Spleen (tissue), 11 donors: ENCODE measurements around the gene METTL4. TPM values are rescaled to one million over a fixed set of nuclear protein-coding genes. Genes with fewer than 3 reads are reported as not detected.

Source experiments
- DNase-seq: peaks from one replicate; pipeline ENCODE4 v3.0.0-alpha.2; 2020
- H3K27ac ChIP-seq, 8 donors: fragments of 200-600 bp; sonication (generic) in 7 of 8; 1 replicate in 4 of 8; 2 replicates in 4 of 8; pipeline versions ENCODE4 v1.5.0 to v1.8.0; 2016 to 2021; ENCODE audit warnings: inconsistent platforms in 4 of 8, mild to moderate bottlenecking in 4 of 8, moderate library complexity in 1 of 8
- H3K27me3 ChIP-seq, 7 donors: fragments of 200-600 bp; sonication (generic) in 6 of 7; replicated peaks in 1 of 7; 1 replicate in 4 of 7; 2 replicates in 3 of 7; pipeline versions ENCODE4 v1.5.0 to v1.8.0; 2016 to 2021; ENCODE audit warnings: inconsistent platforms in 3 of 7, mild to moderate bottlenecking in 1 of 7
- H3K36me3 ChIP-seq, 6 donors: fragments of 200-600 bp; sonication (generic) in 5 of 6; 1 replicate in 4 of 6; 2 replicates in 2 of 6; pipeline versions ENCODE4 v1.5.0 to v1.8.0; 2016 to 2021; ENCODE audit warnings: inconsistent platforms in 2 of 6
- H3K4me1 ChIP-seq, 6 donors: fragments of 200-600 bp; sonication (generic) in 5 of 6; 1 replicate in 3 of 6; 2 replicates in 3 of 6; pipeline versions ENCODE4 v1.5.0 to v1.8.0; 2016 to 2021; ENCODE audit warnings: inconsistent platforms in 3 of 6
- H3K4me3 ChIP-seq, 8 donors: fragments of 200-600 bp; sonication (generic) in 7 of 8; 1 replicate in 4 of 8; 2 replicates in 4 of 8; pipeline versions ENCODE4 v1.5.0 to v1.8.0; 2016 to 2021; ENCODE audit warnings: inconsistent platforms in 4 of 8, mild to moderate bottlenecking in 4 of 8, moderate library complexity in 2 of 8
- H3K9me3 ChIP-seq, 8 donors: fragments of 200-600 bp; sonication (generic) in 7 of 8; 1 replicate in 4 of 8; 2 replicates in 4 of 8; pipeline versions ENCODE4 v1.5.0 to v1.8.0; 2016 to 2021; ENCODE audit warnings: inconsistent platforms in 4 of 8
- POLR2A ChIP-seq, 3 donors: fragments of 450-650 bp; IDR thresholded peaks; one replicate each; pipeline ENCODE4 v1.5.1; 2017; ENCODE audit warnings: antibody characterized with exemption in 3 of 3, mild to moderate bottlenecking in 1 of 3
- POLR2AphosphoS5 ChIP-seq, 3 donors: sonication (generic); formaldehyde crosslinking; IDR thresholded peaks; one replicate each; pipeline ENCODE4 v1.5.1; 2017; ENCODE audit warnings: antibody characterized with exemption in 3 of 3
- WGBS, 5 donors: extraction: QIAGEN DNeasy Blood & Tissue Kit in 3 of 5; methylation state at CpG; one replicate each; pipeline versions ENCODE4 v1.1.5 to v1.1.7; 2013 to 2018; 5-methylcytosine and 5-hydroxymethylcytosine counted together
- intact Hi-C: fragments of 100-400 bp; cut with DNase I; formaldehyde crosslinking; loops from one replicate; pipeline ENCODE4 v1.15.0; 2023; ENCODE audit warnings: low total_unique reads
- polyA plus RNA-seq, 3 donors: library from polyadenylated mRNA; stranded (reverse); fragments of 200-250 nt; gene quantifications; one replicate each; pipeline ENCODE4 v1.2.1, GENCODE V29; 2013
- total RNA-seq, 7 donors: library from RNA; depleted of rRNA in 3 of 7; stranded (reverse); fragments of >200 nt in 3 of 7; fragmentation: NEBNext Ultra II Directional in 4 of 7; extraction: Animal tissue kit (Norgen Biotek cat#: 25700) in 4 of 7; gene quantifications; one replicate each; pipeline versions ENCODE4 v1.1.0 to v1.2.1, GENCODE V29; 2016 to 2021
- TF ChIP-seq, protein P1 (sequence below), 11 experiments: fragments of 200-600 bp in 7 of 11; fragments of 450-650 bp in 4 of 11; sonication (generic) in 4 of 11; IDR thresholded peaks in 8 of 11; conservative IDR thresholded peaks in 3 of 11; 1 replicate in 7 of 11; 2 replicates in 4 of 11; pipeline versions ENCODE4 v1.4.0 to v1.8.0; 2016 to 2021; ENCODE audit warnings: antibody characterized with exemption in 11 of 11, inconsistent platforms in 4 of 11, mild to moderate bottlenecking in 1 of 11
- donor health status: healthy with polysubstance abuse.
- donor health status: DM: no; HTN: no; CAD: no; lungs with moderate emphysema.
- donor health status: DM: no; HTN: no; CAD: no.
- donor health status: Bipolar disorder and iron deficiency.
- donor health status: healthy.
- donor health status: DM: no; HTN: no; CAD: no.
- donor health status: DM: yes; HTN: yes; CAD: no.

Gene METTL4
- total and polyA plus RNA-seq, 10 donors: 9.1 to 30.8 (median 14.9) TPM

DNA sequence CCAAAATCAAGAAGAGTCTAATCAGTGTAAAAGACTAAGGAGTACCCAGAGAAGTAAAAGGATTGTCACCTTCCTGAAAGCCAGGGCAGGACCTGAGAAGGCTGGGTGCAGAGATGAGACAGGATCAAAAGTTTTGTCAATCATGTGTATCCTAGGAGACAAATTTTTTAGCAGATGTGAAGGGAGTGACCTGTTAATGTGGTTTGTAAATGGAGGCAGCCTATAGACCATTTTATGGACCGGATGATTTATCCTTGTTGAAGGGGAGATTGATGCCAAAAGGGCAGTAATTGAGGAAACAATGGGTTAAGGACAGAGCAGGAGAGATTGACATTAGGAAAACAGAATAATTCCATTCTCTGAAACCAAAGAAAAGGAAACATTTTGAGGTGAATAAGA, 865 bp upstream of the METTL4 start:
- intact Hi-C loops: loop anchor here (10.0 kb wide), 1 partner anchor 73 kb away; no protein-coding TSS in a partner anchor
- WGBS, 5 donors: 0 to 13% (median 9%) methylated on average over 1 of the region's 1 CpG
- peak overlapping the region in 6 of 8 donors; percentile 59 to 84 (median 63) for H3K4me3 ChIP-seq
- peaks cover 0 to 14% (median 0%) of the 10 kb centered on the region in 6 donors for H3K36me3 ChIP-seq
- H3K27me3 ChIP-seq: no peaks in the 10 kb centered on the region
- peak overlapping the region in 4 of 8 donors; percentile 93 to 97 (median 96) for H3K27ac ChIP-seq
- H3K9me3 ChIP-seq: no peaks in the 10 kb centered on the region
- DNase-seq: no peak
- TF ChIP-seq POLR2A (IDR thresholded peaks at IDR 0.05) (no peak), POLR2AphosphoS5 (IDR thresholded peaks at IDR 0.05) (no peak)
- TF ChIP-seq, protein P1, sequence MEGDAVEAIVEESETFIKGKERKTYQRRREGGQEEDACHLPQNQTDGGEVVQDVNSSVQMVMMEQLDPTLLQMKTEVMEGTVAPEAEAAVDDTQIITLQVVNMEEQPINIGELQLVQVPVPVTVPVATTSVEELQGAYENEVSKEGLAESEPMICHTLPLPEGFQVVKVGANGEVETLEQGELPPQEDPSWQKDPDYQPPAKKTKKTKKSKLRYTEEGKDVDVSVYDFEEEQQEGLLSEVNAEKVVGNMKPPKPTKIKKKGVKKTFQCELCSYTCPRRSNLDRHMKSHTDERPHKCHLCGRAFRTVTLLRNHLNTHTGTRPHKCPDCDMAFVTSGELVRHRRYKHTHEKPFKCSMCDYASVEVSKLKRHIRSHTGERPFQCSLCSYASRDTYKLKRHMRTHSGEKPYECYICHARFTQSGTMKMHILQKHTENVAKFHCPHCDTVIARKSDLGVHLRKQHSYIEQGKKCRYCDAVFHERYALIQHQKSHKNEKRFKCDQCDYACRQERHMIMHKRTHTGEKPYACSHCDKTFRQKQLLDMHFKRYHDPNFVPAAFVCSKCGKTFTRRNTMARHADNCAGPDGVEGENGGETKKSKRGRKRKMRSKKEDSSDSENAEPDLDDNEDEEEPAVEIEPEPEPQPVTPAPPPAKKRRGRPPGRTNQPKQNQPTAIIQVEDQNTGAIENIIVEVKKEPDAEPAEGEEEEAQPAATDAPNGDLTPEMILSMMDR (IDR thresholded peaks at IDR 0.05 in 8 of 11, conservative IDR thresholded peaks at IDR 0.05 in 3 of 11): no peak
- peaks cover 16 to 68% (median 33%) of the 10 kb centered on the region in 6 donors for H3K4me1 ChIP-seq

DNA sequence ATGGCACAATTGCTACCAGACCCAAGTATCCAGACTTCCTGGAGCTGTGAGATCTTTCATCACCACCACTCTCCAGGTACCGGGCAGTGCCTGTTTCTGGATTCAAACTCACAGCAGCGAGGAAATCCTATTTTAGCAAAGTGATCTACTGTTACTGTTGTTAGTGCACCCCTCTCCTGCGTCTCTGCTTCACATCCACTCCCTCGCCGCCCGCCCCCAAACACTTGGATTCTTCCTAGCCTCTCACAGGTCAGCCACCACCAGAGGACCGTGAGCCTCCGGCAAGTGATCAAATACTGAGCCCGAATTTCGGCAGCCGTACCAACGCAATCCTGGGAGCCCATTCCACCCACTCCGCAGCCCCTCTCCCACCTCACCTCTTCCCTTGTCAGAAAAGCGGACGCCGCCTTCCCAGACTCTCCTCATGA, 519 bp downstream of the METTL4 start:
- Histone ChIP-seq H3K4me1 (peaks cover 16 to 68% (median 33%) of the 10 kb centered on the region in 6 donors), H3K9me3 (no peaks in the 10 kb centered on the region), H3K4me3 (peak overlapping the region; percentile 59 to 84 (median 63)), H3K27me3 (no peaks in the 10 kb centered on the region), H3K27ac (peak overlapping the region; percentile 93 to 99 (median 96)), H3K36me3 (peaks cover 0 to 25% (median 3%) of the 10 kb centered on the region in 6 donors)
- intact Hi-C loops: loop anchor here (10.0 kb wide), 1 partner anchor 74 kb away; no protein-coding TSS in a partner anchor
- 0 to 1% (median 0%) methylated on average over 16 of the region's 16 CpGs for WGBS, 5 donors
- TF ChIP-seq, protein P1 (IDR thresholded peaks at IDR 0.05 in 8 of 11, conservative IDR thresholded peaks at IDR 0.05 in 3 of 11): peak in 2 of 11 experiments; percentile 38 to 46
- TF ChIP-seq POLR2AphosphoS5 (IDR thresholded peaks at IDR 0.05) (no peak), POLR2A (IDR thresholded peaks at IDR 0.05) (no peak)
- DNase-seq: peak; percentile 92

DNA sequence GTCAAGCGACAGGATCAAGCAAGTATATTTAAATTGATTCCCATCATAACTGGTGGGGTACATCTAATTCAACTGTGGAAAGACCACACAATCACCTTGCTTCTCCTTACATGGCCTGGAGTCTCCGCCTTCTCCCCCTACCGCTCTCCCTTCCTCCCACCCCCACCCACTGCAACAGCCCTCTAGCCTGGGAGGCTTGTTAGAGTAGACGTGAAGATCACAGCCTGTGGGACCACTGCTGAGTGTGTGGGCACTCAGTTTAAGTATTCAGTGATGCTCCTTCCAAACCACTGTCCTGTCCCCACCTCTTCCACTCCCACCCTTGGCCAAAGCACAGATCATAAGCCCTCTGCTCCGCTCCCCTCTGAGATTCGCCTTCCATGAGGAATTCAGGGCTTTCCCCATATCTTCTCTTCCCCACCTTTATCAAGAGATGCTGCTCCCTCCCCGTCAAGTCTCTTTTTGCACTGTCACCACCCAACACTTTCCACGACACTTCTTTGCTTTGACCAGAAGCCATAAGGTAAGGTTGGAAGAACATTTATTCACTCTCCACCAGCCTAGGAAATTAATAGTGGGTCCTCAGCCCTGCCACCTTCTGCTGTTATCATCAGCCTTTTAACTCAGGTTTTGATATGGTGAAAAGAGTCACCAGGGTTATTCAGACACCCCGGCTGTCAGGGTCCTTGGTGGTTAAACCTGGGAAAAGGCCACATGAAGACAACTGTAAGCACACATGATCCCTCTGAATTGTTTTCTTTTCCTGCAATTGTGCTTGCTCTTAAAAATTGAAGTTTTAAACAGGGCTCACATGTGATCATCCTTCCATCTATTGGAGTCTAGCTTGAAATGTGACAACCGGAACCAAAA, 1.7 kb downstream of the METTL4 start:
- peaks cover 0 to 30% (median 3%) of the 10 kb centered on the region in 6 donors for H3K36me3 ChIP-seq
- H3K4me1 ChIP-seq: peaks cover 16 to 67% (median 33%) of the 10 kb centered on the region in 6 donors
- no peak for TF ChIP-seq POLR2AphosphoS5 (IDR thresholded peaks at IDR 0.05)
- no peak for TF ChIP-seq POLR2A (IDR thresholded peaks at IDR 0.05)
- TF ChIP-seq, protein P1 (IDR thresholded peaks at IDR 0.05 in 8 of 11, conservative IDR thresholded peaks at IDR 0.05 in 3 of 11): no peak
- H3K27me3 ChIP-seq: no peaks in the 10 kb centered on the region
- intact Hi-C loops: loop anchor here (10.0 kb wide), 1 partner anchor 75 kb away; no protein-coding TSS in a partner anchor
- 86 to 92% (median 90%) methylated on average over 10 of the region's 10 CpGs for WGBS, 5 donors
- no peaks in the 10 kb centered on the region for H3K9me3 ChIP-seq
- H3K27ac ChIP-seq: peak overlapping the region in 3 of 8 donors; percentile 96 to 97 (median 97)
- H3K4me3 ChIP-seq: peak overlapping the region in 5 of 8 donors; percentile 60 to 84 (median 65)
- no peak for DNase-seq

DNA sequence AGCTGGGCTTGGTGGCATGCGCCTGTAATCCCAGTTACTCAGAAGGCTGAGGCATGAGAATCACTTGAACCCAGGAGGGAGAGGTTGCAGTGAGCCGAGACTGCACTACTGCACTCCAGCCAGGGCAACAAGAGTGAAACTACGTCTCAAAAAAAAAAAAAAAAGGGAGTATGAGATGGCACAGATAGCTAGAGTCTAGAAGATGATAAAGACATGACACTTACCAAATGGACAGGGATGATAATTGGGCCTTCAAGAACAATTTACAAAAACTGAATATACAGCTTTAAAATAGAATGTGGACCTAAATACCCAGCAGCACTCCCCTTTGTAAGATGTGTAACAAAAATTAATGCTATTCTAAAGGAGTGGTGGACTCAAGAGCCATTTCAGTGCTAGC, 2.7 kb downstream of the METTL4 start:
- TF ChIP-seq POLR2A (IDR thresholded peaks at IDR 0.05): no peak
- TF ChIP-seq, protein P1 (IDR thresholded peaks at IDR 0.05 in 8 of 11, conservative IDR thresholded peaks at IDR 0.05 in 3 of 11): no peak
- Histone ChIP-seq H3K27ac (no peak overlapping the region), H3K4me1 (peaks cover 16 to 58% (median 33%) of the 10 kb centered on the region in 6 donors), H3K9me3 (no peaks in the 10 kb centered on the region), H3K36me3 (peaks cover 0 to 40% (median 3%) of the 10 kb centered on the region in 6 donors), H3K4me3 (no peak overlapping the region), H3K27me3 (no peaks in the 10 kb centered on the region)
- WGBS, 5 donors: 90 to 97% (median 94%) methylated on average over 3 of the region's 3 CpGs
- intact Hi-C loops: no loop called here
- DNase-seq: no peak
